OCI-LY1 (cell line): ENCODE results near the gene B4GALT2.

Experiments used
- H2AFZ ChIP-seq: fragments of 200-600 bp; sonication (generic), shearing (Covaris generic); 2 replicates; pipeline ENCODE4 v1.6.0; 2014; ENCODE audit warnings: antibody characterized with exemption, mild to moderate bottlenecking, low read length
- H3F3A ChIP-seq: fragments of 200-600 bp; sonication (generic), shearing (Covaris generic); 2 replicates; pipeline ENCODE4 v1.6.0; 2014; ENCODE audit warnings: mild to moderate bottlenecking, antibody characterized with exemption, low read length, moderate library complexity; ENCODE audit not compliant: insufficient read depth
- H3K27ac ChIP-seq: fragments of 200-600 bp; sonication (generic); 2 replicates; pipeline ENCODE4 v1.5.1; 2014; ENCODE audit warnings: low read length, mixed run types, mild to moderate bottlenecking, low read depth; ENCODE audit not compliant: poor library complexity, severe bottlenecking
- H3K27me3 ChIP-seq: fragments of 200-600 bp; sonication (generic); 2 replicates; pipeline ENCODE4 v1.6.0; 2014; ENCODE audit warnings: antibody characterized with exemption, mild to moderate bottlenecking, low read length, moderate library complexity; ENCODE audit not compliant: insufficient read depth
- H3K36me3 ChIP-seq: fragments of 200-600 bp; sonication (generic); 2 replicates; pipeline ENCODE4 v1.6.1; 2014; ENCODE audit warnings: mild to moderate bottlenecking, antibody characterized with exemption, low read length, moderate library complexity, mixed read lengths; ENCODE audit not compliant: insufficient read depth
- H3K4me1 ChIP-seq: fragments of 200-600 bp; sonication (generic); 2 replicates; pipeline ENCODE4 v1.5.1; 2014; ENCODE audit warnings: mild to moderate bottlenecking, low read length, moderate library complexity; ENCODE audit not compliant: insufficient read depth, severe bottlenecking
- H3K4me2 ChIP-seq: fragments of 200-600 bp; sonication (generic), shearing (Covaris generic); 2 replicates; pipeline ENCODE4 v1.6.1; 2014; ENCODE audit warnings: low read length
- H3K4me3 ChIP-seq: fragments of 200-600 bp; sonication (generic); 2 replicates; pipeline ENCODE4 v1.5.1; 2014; ENCODE audit warnings: low read length, low read depth, mild to moderate bottlenecking, mixed read lengths; ENCODE audit not compliant: poor library complexity, severe bottlenecking
- H3K79me2 ChIP-seq: fragments of 200-600 bp; shearing (Covaris generic); 2 replicates; pipeline ENCODE4 v1.6.1; 2016; ENCODE audit warnings: mixed run types, low read length, mixed read lengths; ENCODE audit not compliant: insufficient read depth
- H3K9ac ChIP-seq: fragments of 200-600 bp; sonication (generic), shearing (Covaris generic); 2 replicates; pipeline ENCODE4 v1.6.1; 2014; ENCODE audit warnings: mild to moderate bottlenecking, low read length, mixed read lengths
- H3K9me2 ChIP-seq: fragments of 200-600 bp; sonication (generic), shearing (Covaris generic); 2 replicates; pipeline ENCODE4 v1.6.1; 2014; ENCODE audit warnings: low read depth, mild to moderate bottlenecking, low read length, mixed read lengths
- H3K9me3 ChIP-seq: fragments of 200-600 bp; shearing (Covaris generic); 2 replicates; pipeline ENCODE4 v1.6.1; 2014; ENCODE audit warnings: low read length, mixed read lengths
- H4K20me1 ChIP-seq: fragments of 200-600 bp; sonication (generic), shearing (Covaris generic); 2 replicates; pipeline ENCODE4 v1.6.0; 2016; ENCODE audit warnings: mild to moderate bottlenecking, low read length; ENCODE audit not compliant: insufficient read depth
- EZH2 ChIP-seq: fragments of 200-600 bp; sonication (generic), shearing (Covaris generic); IDR thresholded peaks from 2 replicates; pipeline ENCODE4 v1.8.0; 2017; ENCODE audit warnings: borderline replicate concordance, mixed run types, mild to moderate bottlenecking, antibody characterized with exemption, low read length, moderate library complexity, mixed read lengths
- TF ChIP-seq, protein P1 (sequence below): fragments of 200-600 bp; sonication (generic), shearing (Covaris generic); IDR thresholded peaks from 2 replicates; pipeline ENCODE4 v1.5.1; 2017; ENCODE audit warnings: mild to moderate bottlenecking, antibody characterized with exemption, low read length, moderate library complexity, mixed read lengths

Gene B4GALT2

DNA sequence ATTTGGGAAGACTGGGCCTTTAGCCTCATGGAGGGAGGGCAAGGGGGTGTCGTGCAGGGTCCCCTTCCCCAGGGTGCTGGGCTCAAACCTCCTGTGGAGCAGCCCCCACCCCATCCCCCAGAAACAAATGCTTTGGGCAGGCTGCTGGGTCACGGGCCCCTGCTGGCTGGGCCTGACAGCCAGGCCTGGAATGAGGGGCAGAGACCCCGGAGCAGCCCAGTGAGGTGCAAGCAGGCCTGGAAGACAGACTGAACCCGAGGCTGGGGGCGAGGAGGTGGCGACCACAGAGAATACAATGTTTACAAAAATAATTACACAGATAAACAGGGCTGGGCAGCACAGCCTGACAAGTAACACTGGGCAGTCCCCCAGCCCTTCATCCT is 17.7 kb downstream of the B4GALT2 start:
- H2AFZ ChIP-seq: no peak overlapping the region
- no peak overlapping the region for H3K27ac ChIP-seq
- H3K9me3 ChIP-seq: no peaks in the 10 kb centered on the region
- no peaks in the 10 kb centered on the region for H3K79me2 ChIP-seq
- TF ChIP-seq, protein P1, sequence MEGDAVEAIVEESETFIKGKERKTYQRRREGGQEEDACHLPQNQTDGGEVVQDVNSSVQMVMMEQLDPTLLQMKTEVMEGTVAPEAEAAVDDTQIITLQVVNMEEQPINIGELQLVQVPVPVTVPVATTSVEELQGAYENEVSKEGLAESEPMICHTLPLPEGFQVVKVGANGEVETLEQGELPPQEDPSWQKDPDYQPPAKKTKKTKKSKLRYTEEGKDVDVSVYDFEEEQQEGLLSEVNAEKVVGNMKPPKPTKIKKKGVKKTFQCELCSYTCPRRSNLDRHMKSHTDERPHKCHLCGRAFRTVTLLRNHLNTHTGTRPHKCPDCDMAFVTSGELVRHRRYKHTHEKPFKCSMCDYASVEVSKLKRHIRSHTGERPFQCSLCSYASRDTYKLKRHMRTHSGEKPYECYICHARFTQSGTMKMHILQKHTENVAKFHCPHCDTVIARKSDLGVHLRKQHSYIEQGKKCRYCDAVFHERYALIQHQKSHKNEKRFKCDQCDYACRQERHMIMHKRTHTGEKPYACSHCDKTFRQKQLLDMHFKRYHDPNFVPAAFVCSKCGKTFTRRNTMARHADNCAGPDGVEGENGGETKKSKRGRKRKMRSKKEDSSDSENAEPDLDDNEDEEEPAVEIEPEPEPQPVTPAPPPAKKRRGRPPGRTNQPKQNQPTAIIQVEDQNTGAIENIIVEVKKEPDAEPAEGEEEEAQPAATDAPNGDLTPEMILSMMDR: no peak
- TF ChIP-seq EZH2: no peak
- peaks cover 7% of the 10 kb centered on the region for H3K4me1 ChIP-seq
- H3F3A ChIP-seq: no peaks in the 10 kb centered on the region
- H3K4me3 ChIP-seq: no peak overlapping the region
- H3K36me3 ChIP-seq: no peaks in the 10 kb centered on the region
- H3K9ac ChIP-seq: no peak overlapping the region
- no peaks in the 10 kb centered on the region for H3K9me2 ChIP-seq
- H4K20me1 ChIP-seq: no peaks in the 10 kb centered on the region
- H3K27me3 ChIP-seq: no peaks in the 10 kb centered on the region; the same call in 1 of the 2 replicates
- H3K4me2 ChIP-seq: no peak overlapping the region

DNA sequence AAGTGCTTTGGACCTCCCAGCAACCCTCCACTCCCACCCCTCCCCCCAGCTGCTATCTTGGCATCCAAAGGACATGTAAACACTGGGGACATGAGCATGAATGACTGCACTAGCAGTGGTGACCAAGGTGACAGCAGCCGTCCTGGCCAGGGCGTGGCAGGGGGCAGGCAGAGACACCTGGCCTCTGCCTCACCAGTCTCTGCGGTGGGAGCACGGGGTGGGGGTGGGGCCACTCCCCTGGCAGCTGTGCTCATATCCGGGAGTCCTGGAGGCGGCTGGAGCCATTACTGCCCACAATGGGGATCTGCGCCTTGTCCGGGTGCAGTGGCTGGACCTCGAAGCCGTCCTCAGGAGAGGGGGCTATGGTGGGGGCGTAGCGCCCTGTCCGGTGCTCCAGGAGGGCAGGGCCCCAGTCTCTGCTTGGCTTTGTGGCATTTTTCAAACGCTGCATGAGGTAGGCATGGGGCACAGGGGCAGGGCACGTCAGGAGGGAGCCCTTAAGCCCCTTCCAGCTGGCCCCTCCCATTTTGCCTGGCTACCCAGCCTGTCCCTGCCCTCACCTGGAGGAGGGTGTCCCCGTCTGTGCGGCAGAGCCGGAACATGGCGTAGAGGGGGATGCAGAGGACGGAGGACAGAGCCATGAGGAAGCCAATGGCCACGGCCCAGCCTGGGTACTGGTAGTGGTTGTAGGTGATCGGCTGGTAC is 18.4 kb downstream of the B4GALT2 start:
- no peak overlapping the region for H3K27ac ChIP-seq
- no peaks in the 10 kb centered on the region; the same call in 1 of the 2 replicates for H3K27me3 ChIP-seq
- no peaks in the 10 kb centered on the region for H3K79me2 ChIP-seq
- H3K4me3 ChIP-seq: no peak overlapping the region
- no peak overlapping the region for H3K4me2 ChIP-seq
- TF ChIP-seq, protein P1: no peak
- TF ChIP-seq EZH2: no peak
- no peaks in the 10 kb centered on the region for H3F3A ChIP-seq
- H4K20me1 ChIP-seq: no peaks in the 10 kb centered on the region
- no peaks in the 10 kb centered on the region for H3K36me3 ChIP-seq
- no peak overlapping the region for H3K9ac ChIP-seq
- H3K4me1 ChIP-seq: peaks cover 1% of the 10 kb centered on the region
- H3K9me3 ChIP-seq: no peaks in the 10 kb centered on the region
- H3K9me2 ChIP-seq: no peaks in the 10 kb centered on the region
- H2AFZ ChIP-seq: no peak overlapping the region

DNA sequence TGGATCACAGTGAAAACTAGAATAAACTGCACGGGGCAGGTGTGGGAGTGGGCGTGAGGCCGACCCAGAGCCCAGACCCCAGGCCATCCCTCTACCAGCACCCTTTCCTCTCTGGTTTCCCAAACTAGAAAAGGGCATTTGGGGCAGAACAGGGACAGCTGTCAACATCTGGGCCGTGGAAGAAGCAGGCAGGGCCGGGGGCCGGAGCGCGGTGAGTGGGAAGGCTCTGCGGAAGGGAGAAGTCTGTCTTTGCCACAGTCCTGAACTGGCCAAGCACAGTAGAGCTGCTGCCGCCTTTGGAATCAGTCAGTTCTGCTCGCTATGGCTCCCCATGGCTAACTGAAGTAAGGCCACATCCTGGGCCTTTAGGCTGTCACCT is 19.0 kb downstream of the B4GALT2 start:
- H3K9me2 ChIP-seq: no peaks in the 10 kb centered on the region
- H3K79me2 ChIP-seq: no peaks in the 10 kb centered on the region

More for the DNA sequence above, 19.0 kb downstream of the B4GALT2 start:
- no peak for TF ChIP-seq EZH2
- TF ChIP-seq, protein P1: no peak
- Histone ChIP-seq H3K4me2 (no peak overlapping the region), H3K27ac (no peak overlapping the region), H3F3A (no peaks in the 10 kb centered on the region), H3K27me3 (no peaks in the 10 kb centered on the region), H2AFZ (no peak overlapping the region), H3K36me3 (no peaks in the 10 kb centered on the region), H3K4me3 (no peak overlapping the region), H4K20me1 (no peaks in the 10 kb centered on the region), H3K4me1 (no peaks in the 10 kb centered on the region), H3K9ac (no peak overlapping the region), H3K9me3 (no peaks in the 10 kb centered on the region)
